Epithelial cell of proximal tubule (primary cell): ENCODE results near the gene MRPL34. TPM values are rescaled to one million over a fixed set of nuclear protein-coding genes. Genes with fewer than 3 reads are reported as not detected.

ENCODE experiments used
- DNase-seq: peaks from one replicate; pipeline ENCODE4 v3.0.0-alpha.2; 2011; ENCODE audit warnings: low read depth
- H3K4me3 ChIP-seq: 2 replicates; pipeline ENCODE4 v1.5.1; 2011; ENCODE audit warnings: low read depth, mild to moderate bottlenecking, low read length
- total RNA-seq: library from RNA; depleted of rRNA; stranded (reverse); fragments of >200 nt; gene quantifications from 2 replicates; pipeline ENCODE4 v1.2.3, GENCODE V29; 2015
- TF ChIP-seq, protein P1 (sequence below): conservative IDR thresholded peaks from 2 replicates; pipeline ENCODE4 v1.5.1; 2012; ENCODE audit warnings: low read depth, mild to moderate bottlenecking, low read length

Gene MRPL34
- total RNA-seq, 1 donor from 2014 or later = 121 TPM

DNA sequence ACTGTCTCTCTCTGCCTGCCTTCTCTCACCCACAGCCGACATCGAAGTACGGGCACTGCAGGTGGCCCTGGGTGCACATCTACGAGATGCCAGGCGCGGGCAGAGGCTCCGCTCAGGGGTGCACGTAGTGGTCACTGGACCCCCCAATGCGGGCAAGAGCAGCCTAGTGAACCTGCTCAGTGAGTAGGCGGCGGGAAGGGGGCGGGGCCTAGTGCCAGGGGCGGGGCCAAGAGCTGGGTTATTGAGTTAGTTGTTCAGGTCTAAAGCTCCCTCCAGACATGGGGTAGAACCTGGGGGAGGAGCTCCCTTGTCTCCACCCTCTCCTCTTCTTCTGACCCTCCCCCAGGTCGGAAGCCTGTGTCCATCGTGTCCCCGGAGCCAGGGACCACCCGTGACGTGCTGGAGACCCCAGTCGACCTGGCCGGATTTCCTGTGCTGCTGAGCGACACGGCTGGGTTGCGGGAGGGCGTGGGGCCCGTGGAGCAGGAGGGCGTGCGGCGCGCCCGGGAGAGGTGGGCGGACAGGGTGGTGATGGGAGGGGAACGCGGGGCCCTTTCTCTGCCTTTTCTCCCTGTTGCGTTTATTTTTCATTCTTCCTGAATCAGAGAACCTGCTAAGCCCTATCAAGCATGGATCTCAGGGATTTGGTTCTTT is 33.5 kb downstream of the MRPL34 start:
- TF ChIP-seq, protein P1, sequence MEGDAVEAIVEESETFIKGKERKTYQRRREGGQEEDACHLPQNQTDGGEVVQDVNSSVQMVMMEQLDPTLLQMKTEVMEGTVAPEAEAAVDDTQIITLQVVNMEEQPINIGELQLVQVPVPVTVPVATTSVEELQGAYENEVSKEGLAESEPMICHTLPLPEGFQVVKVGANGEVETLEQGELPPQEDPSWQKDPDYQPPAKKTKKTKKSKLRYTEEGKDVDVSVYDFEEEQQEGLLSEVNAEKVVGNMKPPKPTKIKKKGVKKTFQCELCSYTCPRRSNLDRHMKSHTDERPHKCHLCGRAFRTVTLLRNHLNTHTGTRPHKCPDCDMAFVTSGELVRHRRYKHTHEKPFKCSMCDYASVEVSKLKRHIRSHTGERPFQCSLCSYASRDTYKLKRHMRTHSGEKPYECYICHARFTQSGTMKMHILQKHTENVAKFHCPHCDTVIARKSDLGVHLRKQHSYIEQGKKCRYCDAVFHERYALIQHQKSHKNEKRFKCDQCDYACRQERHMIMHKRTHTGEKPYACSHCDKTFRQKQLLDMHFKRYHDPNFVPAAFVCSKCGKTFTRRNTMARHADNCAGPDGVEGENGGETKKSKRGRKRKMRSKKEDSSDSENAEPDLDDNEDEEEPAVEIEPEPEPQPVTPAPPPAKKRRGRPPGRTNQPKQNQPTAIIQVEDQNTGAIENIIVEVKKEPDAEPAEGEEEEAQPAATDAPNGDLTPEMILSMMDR = no peak
- H3K4me3 ChIP-seq = no peak overlapping the region

DNA sequence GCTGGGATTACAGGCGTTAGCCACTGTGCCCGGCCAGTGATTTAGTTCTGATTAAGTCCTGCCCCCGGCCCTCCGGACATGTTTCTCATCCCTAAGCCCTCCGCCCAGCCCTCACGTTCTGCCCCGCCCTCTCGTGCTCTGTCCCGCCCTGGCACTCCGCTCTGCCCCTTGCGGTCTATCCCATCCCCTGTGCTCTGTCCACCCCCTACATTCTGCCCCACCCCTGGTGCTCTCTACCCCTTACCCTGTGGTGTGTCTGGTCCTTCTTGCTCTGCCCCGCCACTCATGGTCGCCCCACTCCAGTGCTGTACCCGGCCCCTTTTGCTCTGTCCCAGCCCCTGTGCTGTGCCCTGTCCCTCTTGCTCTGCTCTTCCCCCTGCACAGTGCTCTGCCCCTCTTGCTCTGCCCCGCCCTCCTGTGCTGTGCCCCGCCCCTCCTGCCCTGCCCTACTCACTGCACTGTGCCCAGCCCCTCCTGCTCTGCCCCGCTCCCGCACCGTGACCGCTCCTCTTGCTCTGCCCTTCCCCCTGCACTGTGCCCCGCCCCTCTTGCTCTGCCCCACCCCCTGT is 34.7 kb downstream of the MRPL34 start:
- TF ChIP-seq, protein P1 = no peak
- H3K4me3 ChIP-seq = no peak overlapping the region
- DNase-seq = no peak

More for the DNA sequence above, 33.5 kb downstream of the MRPL34 start:
- no peak for DNase-seq

DNA sequence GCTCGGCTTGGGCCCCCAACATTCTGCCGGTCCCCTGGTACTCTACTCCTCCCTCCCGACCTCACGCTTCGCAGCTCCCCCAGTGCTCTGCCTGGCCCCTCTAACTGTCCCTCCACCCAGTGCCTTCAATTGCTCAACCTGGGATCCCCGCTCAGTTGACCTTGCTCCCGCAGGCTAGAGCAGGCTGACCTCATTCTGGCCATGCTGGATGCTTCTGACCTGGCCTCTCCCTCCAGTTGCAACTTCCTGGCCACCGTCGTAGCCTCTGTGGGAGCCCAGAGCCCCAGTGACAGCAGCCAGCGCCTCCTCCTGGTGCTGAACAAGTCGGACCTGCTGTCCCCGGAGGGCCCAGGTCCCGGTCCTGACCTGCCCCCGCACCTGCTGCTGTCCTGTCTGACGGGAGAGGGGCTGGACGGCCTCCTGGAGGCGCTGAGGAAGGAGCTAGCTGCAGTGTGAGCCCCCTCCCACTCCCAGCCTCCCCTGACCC is 35.2 kb downstream of the MRPL34 start:
- DNase-seq = no peak
- TF ChIP-seq, protein P1 = no peak
- no peak overlapping the region for H3K4me3 ChIP-seq

DNA sequence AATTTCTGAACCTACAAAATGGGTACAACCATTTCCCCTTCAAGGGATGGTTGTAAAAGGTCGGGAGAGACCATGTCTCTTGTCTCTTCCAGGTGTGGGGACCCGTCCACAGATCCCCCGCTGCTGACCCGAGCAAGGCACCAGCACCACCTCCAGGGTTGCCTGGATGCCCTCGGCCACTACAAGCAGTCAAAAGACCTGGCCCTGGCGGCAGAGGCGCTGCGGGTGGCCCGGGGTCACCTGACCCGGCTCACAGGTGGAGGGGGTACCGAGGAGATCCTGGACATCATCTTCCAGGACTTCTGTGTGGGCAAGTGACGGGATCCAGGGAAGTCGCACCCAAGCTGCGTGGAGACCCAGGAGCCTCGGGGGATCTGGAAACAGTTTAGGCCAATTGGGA is 35.7 kb downstream of the MRPL34 start:
- no peak overlapping the region for H3K4me3 ChIP-seq
- TF ChIP-seq, protein P1 = no peak
- no peak for DNase-seq

DNA sequence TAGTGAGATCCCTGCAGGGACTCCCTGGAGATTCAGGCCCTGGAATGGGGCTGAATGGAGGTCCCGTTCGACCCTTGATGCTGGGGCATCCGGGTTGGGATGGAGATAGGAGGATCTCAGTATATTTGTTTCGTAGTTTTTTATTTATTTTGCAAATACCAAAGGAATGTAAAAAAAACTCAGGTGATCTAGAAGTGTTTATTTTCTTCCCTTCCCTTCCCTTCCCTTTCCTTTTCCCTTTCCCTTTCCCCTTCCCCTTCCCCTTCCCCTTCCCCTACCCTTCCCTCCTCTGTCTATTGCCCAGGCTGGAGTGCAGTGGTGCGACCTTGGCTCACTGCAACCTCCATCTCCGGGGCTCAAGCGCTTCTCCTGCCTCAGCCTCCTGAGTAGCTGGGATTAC is 36.2 kb downstream of the MRPL34 start:
- H3K4me3 ChIP-seq = no peak overlapping the region
- no peak for DNase-seq
- TF ChIP-seq, protein P1 = no peak

DNA sequence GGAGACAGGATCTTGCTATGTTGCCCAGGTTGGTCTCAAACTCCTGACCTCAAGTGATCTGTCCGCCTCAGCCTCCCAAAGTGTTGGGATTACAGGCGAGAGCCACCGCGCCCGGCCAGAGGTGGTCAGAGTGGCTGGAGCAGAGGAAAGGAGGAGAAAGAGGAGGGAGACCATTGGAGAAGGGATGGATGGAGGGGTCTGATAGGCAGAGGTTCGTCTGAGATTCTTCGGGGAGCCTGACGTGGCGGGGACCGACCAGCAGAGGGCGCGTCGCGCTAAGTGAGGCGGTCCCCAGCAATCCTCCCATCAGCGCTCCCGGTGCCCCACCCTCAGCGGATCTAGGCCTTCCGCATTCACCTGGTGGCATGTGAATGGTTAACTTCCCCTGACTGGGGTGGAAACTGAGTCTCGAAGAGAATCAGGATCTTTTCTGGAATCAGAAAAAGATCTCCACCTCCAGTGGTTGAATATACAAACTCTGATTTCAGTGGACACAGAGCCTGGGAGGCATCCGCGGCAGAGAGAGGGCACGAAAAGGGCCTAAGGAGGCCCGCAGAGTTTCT is 40.5 kb downstream of the MRPL34 start:
- no peak overlapping the region for H3K4me3 ChIP-seq
- DNase-seq = no peak
- TF ChIP-seq, protein P1 = peak; percentile 82
